ENCODE measurements around the gene TMSB4Y.

- no peak for TF ChIP-seq CTCF (IDR thresholded peaks at IDR 0.05)
- no peak for TF ChIP-seq POLR2AphosphoS5 (IDR thresholded peaks at IDR 0.05)
Measured at GRCh38 chrY:13671122-13671521, 32.6 kb upstream of the TMSB4Y start.

All from upper lobe of left lung (tissue), 4 donors.